Measurements from ENCODE around the gene DUXA.
"Not testable (repeated sequence)": the region's sequence is repeated elsewhere in the genome, so short reads cannot be mapped to it uniquely, and the experiment has no call there.

The DUXA gene

GRCh38 chr19:57167385-57167784 lies at the start of gene DUXA:
Gene DUXA, minus strand, starts transcription at chr19:57167485. Its CDS starts 42 bp downstream, at chr19:57167443.
- no peak for DNase-seq

- no peak for DNase-seq
These were observed 44.8 kb upstream of the DUXA start for GRCh38 chr19:57212109-57212508.

GRCh38 chr19:57210381-57210780 lies 43.1 kb upstream of the DUXA start:
- no peak for DNase-seq

GRCh38 chr19:57202160-57202559 lies 34.9 kb upstream of the DUXA start:
- no peak for DNase-seq

- DNase-seq = not testable (repeated sequence)
These were observed 30.6 kb upstream of the DUXA start for GRCh38 chr19:57197874-57198273.

GRCh38 chr19:57192993-57193392 lies 25.7 kb upstream of the DUXA start:
- peak; percentile 17 for DNase-seq

GRCh38 chr19:57192077-57192420 lies 24.8 kb upstream of the DUXA start:
- no peak for DNase-seq

- peak; percentile 90 for DNase-seq
These were observed 24.1 kb upstream of the DUXA start, which contains the start of gene ZNF264 for GRCh38 chr19:57191141-57192076. Gene ZNF264, plus strand, starts transcription at chr19:57191500. Its CDS starts 414 bp downstream, at chr19:57191914.

GRCh38 chr19:57190301-57190700 lies 23.0 kb upstream of the DUXA start:
- no peak for DNase-seq

GRCh38 chr19:57171551-57172081 lies 4.3 kb upstream of the DUXA start:
- peak; percentile 49 for DNase-seq

GRCh38 chr19:57165846-57166245 lies 1.4 kb downstream of the DUXA start:
- DNase-seq = no peak

GRCh38 chr19:57161985-57162539 lies 5.2 kb downstream of the DUXA start:
- no peak for DNase-seq

GRCh38 chr19:57152921-57153320 lies 14.4 kb downstream of the DUXA start:
- no peak for DNase-seq

GRCh38 chr19:57141699-57142098 lies 25.6 kb downstream of the DUXA start:
- DNase-seq = no peak

- no peak for DNase-seq
These were observed 31.5 kb downstream of the DUXA start for GRCh38 chr19:57135797-57136196.

- not testable (repeated sequence) for DNase-seq
These were observed 39.9 kb downstream of the DUXA start for GRCh38 chr19:57127403-57127802.

GRCh38 chr19:57123882-57124281 lies 43.4 kb downstream of the DUXA start:
- no peak for DNase-seq

GRCh38 chr19:57118848-57119247 lies 48.4 kb downstream of the DUXA start:
- no peak for DNase-seq

GRCh38 chr19:57113501-57113900 lies 53.8 kb downstream of the DUXA start:
- not testable (repeated sequence) for DNase-seq

- DNase-seq = no peak
These were observed 56.0 kb downstream of the DUXA start for GRCh38 chr19:57111329-57111644.

- DNase-seq = peak; percentile 11
These were observed 56.5 kb downstream of the DUXA start for GRCh38 chr19:57110592-57111328.

GRCh38 chr19:57106722-57107235 lies 60.5 kb downstream of the DUXA start:
- DNase-seq = no peak

Data from hematopoietic multipotent progenitor cell treated with erythropoietin and hydrocortisone succinate and interleukin-3 and kit ligand, for 8 days (in vitro differentiated cells).